Fibroblast of skin of back (primary cell): Measurements from ENCODE around the gene ZNF536.
"Not testable (repeated sequence)": the region's sequence is repeated elsewhere in the genome, so short reads cannot be mapped to it uniquely, and the experiment has no call there.

Source experiments
- DNase-seq: peaks from one replicate; pipeline ENCODE4 v3.0.0-alpha.2; 2013

Gene ZNF536

GRCh38 chr19:30448386-30449077, 76.3 kb downstream of the ZNF536 start:
- no peak for DNase-seq

GRCh38 chr19:30449078-30449590, 77.0 kb downstream of the ZNF536 start:
- DNase-seq, result no peak

GRCh38 chr19:30449673-30450072, 77.5 kb downstream of the ZNF536 start:
- DNase-seq, result no peak

GRCh38 chr19:30450100-30450499, 77.9 kb downstream of the ZNF536 start:
- DNase-seq, result peak; percentile 47

- DNase-seq, result no peak
These were observed 78.7 kb downstream of the ZNF536 start for GRCh38 chr19:30450835-30451321.

- DNase-seq, result no peak
These were observed 80.7 kb downstream of the ZNF536 start for GRCh38 chr19:30452931-30453330.

GRCh38 chr19:30453743-30454142, 81.6 kb downstream of the ZNF536 start:
- no peak for DNase-seq

GRCh38 chr19:30455881-30456280, 83.7 kb downstream of the ZNF536 start:
- no peak for DNase-seq

GRCh38 chr19:30457484-30457883, 85.3 kb downstream of the ZNF536 start:
- no peak for DNase-seq

GRCh38 chr19:30459859-30460258, 87.7 kb downstream of the ZNF536 start:
- DNase-seq, result no peak

GRCh38 chr19:30464162-30464561, 92.0 kb downstream of the ZNF536 start:
- no peak for DNase-seq

GRCh38 chr19:30466598-30466997, 94.4 kb downstream of the ZNF536 start:
- not testable (repeated sequence) for DNase-seq

- DNase-seq, result no peak
These were observed 95.1 kb downstream of the ZNF536 start for GRCh38 chr19:30467239-30467638.

GRCh38 chr19:30469774-30470173, 97.6 kb downstream of the ZNF536 start:
- no peak for DNase-seq

- no peak for DNase-seq
These were observed 99.3 kb downstream of the ZNF536 start for GRCh38 chr19:30471441-30471840.

- DNase-seq, result no peak
These were observed 101.2 kb downstream of the ZNF536 start for GRCh38 chr19:30473334-30473867.

- DNase-seq, result no peak
These were observed 104.8 kb downstream of the ZNF536 start for GRCh38 chr19:30476997-30477396.

- DNase-seq, result no peak
These were observed 107.0 kb downstream of the ZNF536 start for GRCh38 chr19:30479231-30479630.

- DNase-seq, result no peak
These were observed 107.9 kb downstream of the ZNF536 start for GRCh38 chr19:30480097-30480496.

GRCh38 chr19:30481063-30481462, 108.9 kb downstream of the ZNF536 start:
- no peak for DNase-seq

- DNase-seq, result no peak
These were observed 109.6 kb downstream of the ZNF536 start for GRCh38 chr19:30481823-30482222.

GRCh38 chr19:30482956-30483355, 110.8 kb downstream of the ZNF536 start:
- no peak for DNase-seq

GRCh38 chr19:30486250-30486649, 114.1 kb downstream of the ZNF536 start:
- not testable (repeated sequence) for DNase-seq

GRCh38 chr19:30487178-30487577, 115.0 kb downstream of the ZNF536 start:
- DNase-seq, result no peak
